Neutrophil (primary cell): ENCODE measurements around the gene NT5C1B.

Source experiments
- H3K27ac ChIP-seq: fragments of 200-600 bp; sonication (generic); 2 replicates; pipeline ENCODE4 v1.5.1; 2016; ENCODE audit warnings: mild to moderate bottlenecking, moderate library complexity
- H3K27me3 ChIP-seq: fragments of 200-600 bp; sonication (generic); 2 replicates; pipeline ENCODE4 v1.6.0; 2016; ENCODE audit warnings: mild to moderate bottlenecking
- H3K36me3 ChIP-seq: fragments of 200-600 bp; sonication (generic); 2 replicates; pipeline ENCODE4 v1.5.1; 2017
- H3K4me1 ChIP-seq, 2 experiments: fragments of 200-600 bp in 1 of 2; sonication (generic) in 1 of 2; 1 replicate in 1 of 2; 2 replicates in 1 of 2; pipeline versions ENCODE4 v1.5.1 to v1.6.1; 2013 to 2016; ENCODE audit warnings: low read depth in 1 of 2, low read length in 1 of 2, mild to moderate bottlenecking in 1 of 2, moderate library complexity in 1 of 2; ENCODE audit not compliant: control insufficient read depth in 1 of 2, insufficient read depth in 1 of 2
- H3K4me3 ChIP-seq, 2 experiments: fragments of 200-600 bp in 1 of 2; sonication (generic) in 1 of 2; 1 replicate in 1 of 2; 2 replicates in 1 of 2; pipeline ENCODE4 v1.5.1; 2013 to 2016; ENCODE audit warnings: low read depth in 1 of 2, low read length in 1 of 2, mild to moderate bottlenecking in 1 of 2, moderate library complexity in 1 of 2
- H3K9me3 ChIP-seq: fragments of 200-600 bp; sonication (generic); 2 replicates; pipeline ENCODE4 v1.5.1; 2016
- CTCF ChIP-seq: fragments of 200-600 bp; sonication (generic); IDR thresholded peaks from 2 replicates; pipeline ENCODE4 v1.5.1; 2016; ENCODE audit warnings: antibody characterized with exemption

Gene NT5C1B

GRCh38 chr2:18559531-18560030 lies 29.8 kb downstream of the NT5C1B start:
- no peak for TF ChIP-seq CTCF
- Histone ChIP-seq H3K27ac (no peak overlapping the region), H3K36me3 (no peaks in the 10 kb centered on the region), H3K4me1 (peaks cover 8 to 12% of the 10 kb centered on the region in 2 experiments), H3K4me3 (peak overlapping the region; percentile 68 to 70), H3K9me3 (no peaks in the 10 kb centered on the region), H3K27me3 (no peaks in the 10 kb centered on the region)

- no peak for TF ChIP-seq CTCF
- Histone ChIP-seq H3K4me3 (no peak overlapping the region), H3K9me3 (no peaks in the 10 kb centered on the region), H3K27ac (no peak overlapping the region), H3K27me3 (no peaks in the 10 kb centered on the region), H3K36me3 (no peaks in the 10 kb centered on the region), H3K4me1 (peaks cover 8 to 12% of the 10 kb centered on the region in 2 experiments)
Measured at GRCh38 chr2:18558458-18558857, 30.9 kb downstream of the NT5C1B start.

- peaks cover 8 to 16% of the 10 kb centered on the region in 2 experiments for H3K4me1 ChIP-seq
- no peak overlapping the region for H3K27ac ChIP-seq
- TF ChIP-seq CTCF = no peak
- no peaks in the 10 kb centered on the region for H3K36me3 ChIP-seq
- H3K4me3 ChIP-seq = no peak overlapping the region
- no peaks in the 10 kb centered on the region for H3K27me3 ChIP-seq
- no peaks in the 10 kb centered on the region for H3K9me3 ChIP-seq
Measured at GRCh38 chr2:18557121-18557520, 32.2 kb downstream of the NT5C1B start.

GRCh38 chr2:18552351-18553077 lies 36.9 kb downstream of the NT5C1B start:
- no peak overlapping the region for H3K27ac ChIP-seq
- H3K36me3 ChIP-seq = no peaks in the 10 kb centered on the region
- no peak for TF ChIP-seq CTCF
- no peaks in the 10 kb centered on the region for H3K9me3 ChIP-seq
- peaks cover 0 to 4% of the 10 kb centered on the region in 2 experiments for H3K4me1 ChIP-seq
- H3K27me3 ChIP-seq = no peaks in the 10 kb centered on the region
- no peak overlapping the region for H3K4me3 ChIP-seq

GRCh38 chr2:18551623-18552022 lies 37.7 kb downstream of the NT5C1B start:
- Histone ChIP-seq H3K4me1 (peaks cover 0 to 4% of the 10 kb centered on the region in 2 experiments), H3K36me3 (no peaks in the 10 kb centered on the region), H3K27me3 (no peaks in the 10 kb centered on the region), H3K9me3 (no peaks in the 10 kb centered on the region), H3K4me3 (no peak overlapping the region), H3K27ac (no peak overlapping the region)
- no peak for TF ChIP-seq CTCF
